GM21825 (cell line): ENCODE measurements around the gene CNFN.

Experiments used
- ATAC-seq: cut with Tn5 transposase; IDR thresholded peaks from one replicate; pipeline ENCODE4 v1.9.1; 2021; ENCODE audit warnings: mild to moderate bottlenecking, moderate library complexity; ENCODE audit not compliant: unreplicated experiment

CNFN gene

DNA sequence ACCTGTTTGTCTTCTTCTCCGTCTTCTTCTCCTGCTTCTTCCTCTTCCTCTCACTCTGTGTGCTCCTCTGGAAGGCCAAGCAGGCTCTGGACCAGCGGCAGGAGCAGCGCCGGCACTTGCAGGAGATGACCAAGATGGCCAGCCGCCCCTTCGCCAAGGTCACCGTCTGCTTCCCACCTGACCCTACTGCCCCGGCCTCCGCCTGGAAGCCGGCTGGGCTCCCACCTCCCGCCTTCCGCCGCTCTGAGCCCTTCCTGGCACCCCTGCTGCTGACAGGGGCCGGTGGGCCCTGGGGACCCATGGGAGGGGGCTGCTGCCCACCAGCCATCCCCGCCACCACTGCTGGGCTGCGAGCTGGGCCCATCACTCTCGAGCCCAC, 13.9 kb downstream of the CNFN start:
- no peak for ATAC-seq

DNA sequence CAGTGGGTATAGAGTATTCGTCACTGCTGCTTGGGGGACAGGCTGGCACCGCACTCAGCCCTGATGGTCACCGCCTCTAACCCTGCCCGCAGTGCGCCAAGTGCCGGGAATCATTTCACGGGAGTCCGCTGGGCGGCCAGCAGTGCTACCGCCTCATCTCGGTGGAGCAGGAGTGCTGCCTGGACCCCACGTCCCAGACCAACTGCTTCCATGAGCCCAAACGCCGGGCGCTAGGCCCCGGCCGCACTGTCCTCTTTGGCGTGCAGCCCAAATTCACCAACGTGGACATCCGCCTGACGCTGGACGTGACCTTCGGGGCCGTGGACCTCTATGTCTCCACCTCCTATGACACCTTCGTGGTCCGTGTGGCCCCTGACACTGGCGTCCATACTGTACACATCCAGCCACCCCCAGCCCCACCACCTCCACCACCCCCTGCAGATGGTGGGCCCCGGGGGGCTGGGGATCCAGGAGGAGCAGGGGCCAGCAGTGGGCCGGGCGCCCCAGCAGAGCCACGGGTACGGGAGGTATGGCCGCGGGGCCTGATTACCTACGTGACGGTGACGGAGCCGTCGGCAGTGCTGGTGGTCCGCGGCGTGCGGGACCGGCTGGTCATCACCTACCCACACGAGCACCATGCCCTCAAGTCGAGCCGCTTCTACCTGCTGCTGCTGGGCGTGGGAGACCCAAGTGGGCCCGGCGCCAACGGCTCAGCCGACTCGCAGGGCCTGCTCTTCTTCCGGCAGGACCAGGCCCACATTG, 14.5 kb downstream of the CNFN start:
- ATAC-seq: no peak

DNA sequence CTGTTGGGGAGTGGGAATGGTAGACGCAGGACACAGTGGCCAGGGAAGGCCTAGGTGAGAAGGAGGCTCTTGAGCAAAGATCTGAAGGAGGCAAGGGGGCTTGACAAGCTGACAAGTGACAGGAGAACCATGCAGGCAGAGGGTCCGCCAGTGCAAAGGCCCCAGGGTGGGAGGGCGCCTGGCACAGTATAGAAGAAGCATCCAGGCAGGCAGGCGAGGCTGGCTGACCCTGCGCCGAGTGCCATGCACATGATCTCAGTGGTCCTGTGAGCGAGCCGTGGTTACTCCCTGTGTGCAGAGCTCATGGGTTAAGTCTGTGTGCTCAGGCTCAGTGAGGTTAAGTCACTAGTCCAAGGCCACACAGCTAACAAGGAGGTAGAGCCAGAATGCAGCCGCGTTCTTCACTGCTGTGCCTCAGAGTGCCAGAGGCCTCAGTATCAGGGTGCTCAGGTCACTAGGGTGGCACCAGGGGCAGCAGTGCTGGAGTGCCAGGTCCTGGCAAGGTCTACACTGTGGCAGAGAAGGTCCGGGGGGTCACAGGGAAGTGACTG, 15.2 kb downstream of the CNFN start:
- no peak for ATAC-seq

DNA sequence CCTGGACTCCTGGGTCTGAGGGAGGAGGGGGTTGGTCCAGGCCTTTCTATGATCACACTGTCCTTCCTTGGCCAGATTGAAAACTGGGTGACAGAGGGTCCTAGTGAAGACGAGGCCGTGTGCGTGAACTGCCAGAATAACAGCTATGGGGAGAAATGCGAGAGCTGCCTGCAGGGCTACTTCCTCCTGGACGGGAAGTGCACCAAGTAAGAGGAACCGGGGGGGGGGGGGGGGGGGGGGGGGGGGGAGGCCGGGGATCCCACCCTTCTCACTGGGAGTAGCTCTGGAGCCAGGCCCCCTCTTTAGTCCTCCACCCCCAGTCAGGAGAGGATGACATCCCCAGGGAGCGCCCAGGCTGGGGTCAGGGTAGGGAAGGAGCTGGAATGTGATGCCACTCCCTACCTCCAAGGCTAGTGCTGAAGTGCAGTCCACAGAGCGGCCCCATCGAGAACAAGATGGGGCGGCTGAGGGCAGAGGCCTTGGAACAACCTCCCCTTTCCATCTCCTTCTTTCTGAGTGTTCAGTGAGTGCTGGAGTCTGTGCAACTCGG, 19.4 kb downstream of the CNFN start:
- no peak for ATAC-seq

DNA sequence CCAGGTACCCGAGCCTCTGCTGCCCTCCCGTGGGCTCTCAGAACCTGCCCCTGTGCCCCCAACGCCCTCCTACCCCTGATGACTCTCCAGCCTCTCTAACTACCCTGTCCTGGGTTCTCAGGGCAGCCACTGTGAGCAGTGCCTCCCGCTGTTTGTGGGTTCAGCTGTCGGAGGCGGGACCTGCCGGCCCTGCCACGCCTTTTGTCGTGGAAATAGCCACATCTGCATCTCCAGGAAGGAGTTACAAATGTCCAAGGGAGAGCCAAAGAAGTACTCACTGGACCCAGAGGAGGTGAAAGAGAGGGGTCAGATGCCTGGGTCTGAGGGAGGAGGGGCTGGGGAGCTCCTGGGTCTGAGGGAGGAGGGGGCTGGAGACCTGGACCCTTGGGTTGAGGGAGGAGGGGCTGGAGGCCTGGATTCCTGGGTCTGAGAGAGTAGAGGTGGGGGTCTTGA, 20.0 kb downstream of the CNFN start:
- ATAC-seq: no peak

DNA sequence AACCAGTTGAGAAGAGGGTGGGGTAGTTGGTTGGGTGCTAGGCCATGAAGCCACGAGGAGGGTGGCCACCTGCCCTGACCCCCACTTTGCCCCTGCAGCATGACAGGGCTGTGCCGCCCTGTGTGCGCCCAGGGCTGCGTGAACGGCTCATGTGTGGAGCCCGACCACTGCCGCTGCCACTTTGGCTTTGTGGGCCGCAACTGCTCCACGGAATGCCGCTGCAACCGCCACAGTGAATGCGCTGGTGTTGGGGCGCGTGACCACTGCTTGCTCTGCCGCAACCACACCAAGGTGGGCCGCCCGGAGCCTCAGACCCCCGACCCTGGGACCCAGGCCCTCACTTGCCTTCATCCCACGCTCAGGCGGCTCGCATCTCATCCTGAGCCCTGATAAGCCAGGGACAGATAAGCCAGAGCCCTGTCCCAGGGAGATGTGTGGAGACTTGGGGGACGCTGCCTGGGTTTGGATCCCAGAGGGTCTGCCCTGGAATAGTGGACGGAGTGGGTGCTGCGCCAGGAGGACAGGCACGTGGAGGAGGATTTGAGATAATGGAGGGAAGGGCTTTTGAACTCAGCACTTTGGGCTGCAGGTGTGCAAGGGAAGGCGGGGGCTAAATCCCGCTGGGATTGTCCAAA, 20.5 kb downstream of the CNFN start:
- ATAC-seq: no peak

DNA sequence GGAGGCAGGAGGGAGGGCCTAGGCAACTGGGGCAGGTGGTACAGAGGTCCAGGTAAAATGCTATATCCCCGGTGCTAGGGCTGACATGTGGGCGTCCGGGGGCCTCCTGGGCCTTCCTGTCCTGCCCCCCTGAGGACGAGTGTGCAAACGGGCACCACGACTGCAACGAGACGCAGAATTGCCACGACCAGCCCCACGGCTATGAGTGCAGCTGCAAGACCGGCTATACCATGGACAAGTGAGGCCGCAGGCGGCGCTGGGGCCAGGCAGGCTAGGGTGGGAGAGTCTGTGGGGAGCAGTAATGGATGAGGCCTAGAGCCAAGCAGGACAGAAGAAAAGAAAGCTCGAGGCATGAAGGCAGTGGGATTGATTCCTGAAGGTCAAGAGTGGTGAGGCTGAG, 21.3 kb downstream of the CNFN start:
- ATAC-seq: no peak

DNA sequence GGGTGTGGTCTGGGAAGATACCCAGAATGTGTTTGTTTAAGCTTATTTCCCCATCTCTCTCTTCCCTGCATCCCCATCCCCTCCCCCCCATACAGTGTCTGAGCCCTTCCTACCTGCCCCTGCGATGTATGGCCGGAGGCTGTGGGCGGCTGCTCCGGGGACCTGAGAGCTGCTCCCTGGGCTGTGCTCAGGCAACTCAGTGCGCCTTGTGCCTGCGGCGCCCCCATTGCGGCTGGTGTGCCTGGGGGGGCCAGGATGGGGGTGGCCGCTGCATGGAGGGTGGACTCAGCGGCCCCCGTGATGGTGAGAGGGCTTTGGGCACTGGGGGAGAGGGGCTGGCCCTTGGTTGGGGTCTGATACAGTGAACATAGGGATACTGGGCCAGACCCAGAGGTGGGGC, 21.7 kb downstream of the CNFN start:
- no peak for ATAC-seq

DNA sequence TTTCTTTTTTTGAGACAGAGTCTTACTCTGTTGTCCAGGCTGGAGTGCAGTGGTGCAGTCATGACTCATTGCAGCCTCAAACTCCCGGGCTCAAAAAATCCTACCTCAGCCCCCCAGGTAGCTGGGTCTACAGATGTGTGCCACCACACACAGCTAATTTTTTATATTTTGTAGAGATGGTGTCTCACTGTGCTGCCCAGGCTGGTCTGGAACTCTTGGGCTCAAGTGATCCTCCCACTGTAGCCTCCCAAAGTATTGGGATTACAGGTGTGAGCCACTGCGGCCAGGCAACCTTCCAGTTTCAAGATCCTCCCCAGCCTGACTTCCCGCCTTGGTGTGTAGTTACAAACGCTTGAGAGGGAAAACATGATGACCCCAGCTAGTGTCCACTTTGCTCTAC, 22.2 kb downstream of the CNFN start:
- no peak for ATAC-seq

DNA sequence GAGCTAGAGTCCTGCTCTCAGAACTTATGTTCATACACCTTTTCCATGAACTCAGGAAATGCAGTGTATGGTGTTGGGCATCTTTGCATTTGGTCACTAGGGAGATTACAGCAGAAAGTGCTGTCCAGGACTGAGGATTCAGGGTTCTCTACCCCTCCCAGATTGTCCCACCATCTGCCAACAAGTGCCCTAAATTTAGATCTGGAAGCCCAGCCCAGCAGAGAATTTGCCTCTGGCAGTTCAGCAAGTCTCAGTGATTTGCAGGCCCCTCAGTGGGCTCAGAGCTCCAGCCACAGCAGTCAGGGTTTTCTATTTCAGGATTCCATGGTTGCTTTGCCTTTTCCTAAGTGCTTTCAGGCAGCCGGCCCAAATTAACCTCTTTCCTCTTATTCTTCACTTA, 23.4 kb downstream of the CNFN start:
- ATAC-seq: no peak

DNA sequence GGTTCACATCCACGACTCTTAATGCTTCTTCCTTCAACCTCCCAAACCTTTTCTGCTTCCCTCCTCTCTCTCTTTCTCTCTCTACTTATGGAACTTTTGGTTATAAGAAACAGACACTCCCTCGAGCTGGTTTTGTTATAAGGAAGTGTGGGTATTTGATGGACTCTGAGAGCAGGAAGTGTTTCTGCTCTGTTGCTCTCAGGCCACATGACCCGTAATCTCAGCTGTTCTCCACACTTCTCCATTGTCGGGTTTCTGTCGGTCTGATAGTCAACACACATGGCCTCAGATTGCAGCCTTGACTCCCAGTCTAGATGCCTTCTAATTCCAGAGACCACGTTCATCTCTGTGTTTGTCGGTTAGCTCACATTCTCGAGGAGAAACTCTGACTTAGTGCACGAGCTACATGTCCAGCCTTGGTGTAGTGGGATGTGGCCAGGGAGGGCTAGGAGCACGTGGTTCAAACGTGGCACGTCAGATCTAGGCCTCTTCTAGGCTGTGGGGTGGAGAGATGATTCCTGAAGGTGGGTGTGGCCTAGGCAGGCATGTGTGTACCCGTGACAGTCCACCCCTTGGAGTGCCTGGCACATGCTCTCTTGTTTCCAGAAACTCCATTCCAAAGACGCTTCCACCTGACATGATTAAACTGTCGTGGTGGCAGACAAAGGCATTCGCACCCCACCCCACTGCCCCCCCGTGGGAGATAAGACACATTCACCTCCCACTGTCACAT, 26.3 kb downstream of the CNFN start:
- no peak for ATAC-seq

DNA sequence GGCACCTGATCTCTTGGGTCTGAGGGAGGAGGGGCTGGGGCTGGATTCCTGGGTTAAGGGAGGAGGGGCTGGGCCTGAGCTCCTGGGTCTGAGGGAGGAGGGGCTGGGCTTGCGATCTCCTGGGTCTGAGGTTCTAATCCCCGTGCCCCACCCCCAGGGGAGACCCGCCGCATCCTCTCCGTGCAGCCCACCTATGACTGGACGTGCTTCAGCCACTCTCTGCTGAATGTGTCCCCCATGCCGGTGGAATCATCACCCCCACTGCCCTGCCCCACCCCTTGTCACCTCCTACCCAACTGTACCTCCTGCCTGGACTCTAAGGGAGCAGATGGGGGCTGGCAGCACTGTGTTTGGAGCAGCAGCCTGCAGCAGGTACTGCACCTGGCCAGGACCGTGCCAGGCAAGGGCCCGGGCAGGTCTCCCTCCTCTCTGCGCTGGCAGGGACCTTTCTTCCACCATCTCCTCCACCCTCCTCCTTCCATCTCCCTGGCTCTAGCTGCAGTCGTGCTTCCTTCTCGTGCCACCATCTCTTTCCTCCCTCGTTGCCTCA, 27.1 kb downstream of the CNFN start:
- ATAC-seq: no peak

DNA sequence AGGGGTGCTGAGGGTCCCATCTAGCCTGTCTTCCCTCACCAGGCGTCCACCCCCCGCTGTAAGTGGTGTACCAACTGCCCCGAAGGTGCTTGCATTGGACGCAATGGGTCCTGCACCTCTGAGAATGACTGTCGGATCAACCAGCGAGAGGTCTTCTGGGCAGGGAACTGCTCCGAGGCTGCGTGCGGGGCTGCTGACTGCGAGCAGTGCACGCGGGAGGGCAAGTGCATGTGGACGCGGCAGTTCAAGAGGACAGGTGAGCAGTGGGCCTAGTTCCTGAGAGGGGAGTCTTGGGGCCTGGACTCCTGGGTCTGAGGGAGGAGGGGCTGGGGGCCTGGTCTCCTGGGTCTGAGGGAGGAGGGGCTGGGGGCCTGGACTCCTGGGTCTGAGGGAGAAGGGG, 27.8 kb downstream of the CNFN start:
- no peak for ATAC-seq

DNA sequence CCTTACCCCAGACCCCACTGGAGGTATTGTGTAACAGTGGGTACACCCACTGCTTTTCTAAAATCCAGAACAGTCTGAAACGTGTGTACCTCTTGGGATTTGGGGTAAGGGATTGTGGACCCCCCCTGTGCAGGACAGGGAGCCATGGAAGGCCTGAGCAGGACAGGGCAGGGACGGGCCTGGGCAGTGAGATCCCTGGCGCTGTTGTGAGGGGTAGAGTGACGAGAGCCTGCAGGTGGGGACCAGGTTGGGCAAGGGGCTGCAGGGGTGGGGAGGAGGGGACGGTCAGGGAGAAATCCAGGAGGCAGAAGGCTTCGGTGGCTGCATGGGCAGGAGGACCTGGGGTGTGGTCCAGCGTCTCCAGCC, 28.6 kb downstream of the CNFN start:
- ATAC-seq: no peak

DNA sequence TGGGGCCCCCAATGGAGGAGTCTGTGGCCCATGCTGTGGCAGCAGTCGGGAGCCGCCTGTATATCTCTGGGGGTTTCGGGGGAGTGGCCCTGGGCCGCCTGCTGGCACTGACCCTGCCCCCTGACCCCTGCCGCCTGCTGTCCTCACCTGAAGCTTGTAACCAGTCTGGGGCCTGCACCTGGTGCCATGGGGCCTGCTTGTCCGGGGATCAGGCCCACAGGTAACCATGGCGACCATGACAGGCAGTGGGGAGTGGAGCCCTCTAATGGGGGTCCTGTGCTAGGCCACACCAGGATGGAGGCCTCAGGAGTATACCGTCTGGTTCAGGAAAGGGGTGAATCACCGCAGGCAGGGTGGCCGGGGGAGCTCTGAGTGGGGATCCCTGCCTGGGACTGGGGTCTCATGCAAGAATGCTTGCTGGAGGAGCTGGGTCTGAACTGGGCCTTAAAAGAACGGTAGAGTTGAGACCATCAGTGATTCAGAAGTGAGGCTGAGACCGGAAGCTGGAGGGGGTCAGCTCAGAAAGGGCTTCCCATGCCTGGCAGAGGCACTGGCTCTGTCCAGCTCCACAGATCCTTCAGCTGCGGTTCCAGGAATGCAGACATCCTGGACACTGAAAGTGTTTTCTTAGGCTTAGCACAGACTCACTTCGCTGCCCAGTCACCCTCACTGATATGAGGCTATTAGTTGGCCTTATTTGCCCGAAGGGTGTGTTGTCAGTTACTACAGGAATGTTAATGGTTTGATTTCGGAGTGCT, 29.1 kb downstream of the CNFN start:
- ATAC-seq: no peak

DNA sequence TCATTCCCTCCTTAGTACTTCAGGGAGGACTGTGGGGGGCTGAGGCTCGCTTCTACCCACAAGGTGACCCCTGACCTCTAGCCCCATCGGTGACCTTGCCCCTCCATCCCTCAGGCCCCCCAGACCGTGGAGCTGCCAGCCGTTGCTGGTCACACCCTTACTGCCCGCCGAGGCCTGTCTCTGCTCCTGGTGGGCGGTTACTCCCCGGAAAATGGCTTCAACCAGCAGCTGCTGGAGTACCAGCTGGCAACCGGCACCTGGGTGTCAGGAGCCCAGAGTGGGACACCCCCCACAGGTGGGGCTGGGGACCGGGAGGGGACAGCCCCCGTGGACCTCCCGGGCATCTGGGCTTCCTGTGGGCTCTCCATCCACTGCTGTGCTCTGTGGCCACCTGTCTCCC, 32.8 kb downstream of the CNFN start:
- ATAC-seq: no peak

DNA sequence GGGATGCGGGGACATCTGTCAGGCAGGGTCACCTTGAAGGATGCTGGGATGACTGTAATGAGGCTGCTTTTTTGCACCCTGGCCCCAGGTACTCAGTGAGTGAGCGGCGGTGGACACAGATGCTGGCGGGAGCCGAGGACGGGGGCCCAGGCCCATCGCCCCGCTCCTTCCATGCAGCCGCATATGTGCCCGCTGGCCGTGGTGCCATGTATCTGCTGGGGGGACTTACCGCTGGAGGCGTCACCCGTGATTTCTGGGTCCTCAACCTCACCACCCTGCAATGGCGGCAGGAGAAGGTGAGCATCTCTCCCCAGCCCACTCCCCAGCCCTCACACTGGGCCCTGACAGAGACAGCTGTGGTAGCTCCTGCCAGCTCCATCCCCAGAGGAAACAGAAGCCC, 33.4 kb downstream of the CNFN start:
- no peak for ATAC-seq

DNA sequence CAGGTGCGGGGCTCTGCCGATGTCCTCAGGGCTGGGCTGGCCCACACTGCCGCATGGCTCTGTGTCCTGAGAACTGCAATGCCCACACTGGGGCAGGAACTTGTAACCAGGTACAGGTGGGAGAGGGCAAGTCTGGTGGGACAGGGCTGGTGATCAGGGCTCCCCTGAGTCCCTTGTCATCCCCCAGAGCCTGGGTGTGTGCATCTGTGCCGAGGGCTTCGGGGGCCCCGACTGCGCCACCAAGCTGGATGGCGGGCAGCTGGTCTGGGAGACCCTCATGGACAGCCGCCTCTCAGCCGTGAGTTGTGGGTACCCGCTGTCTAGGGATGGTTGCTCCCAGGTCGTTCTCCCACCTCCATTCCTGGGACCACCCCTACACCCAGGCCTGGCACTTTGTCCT, 34.2 kb downstream of the CNFN start:
- no peak for ATAC-seq

DNA sequence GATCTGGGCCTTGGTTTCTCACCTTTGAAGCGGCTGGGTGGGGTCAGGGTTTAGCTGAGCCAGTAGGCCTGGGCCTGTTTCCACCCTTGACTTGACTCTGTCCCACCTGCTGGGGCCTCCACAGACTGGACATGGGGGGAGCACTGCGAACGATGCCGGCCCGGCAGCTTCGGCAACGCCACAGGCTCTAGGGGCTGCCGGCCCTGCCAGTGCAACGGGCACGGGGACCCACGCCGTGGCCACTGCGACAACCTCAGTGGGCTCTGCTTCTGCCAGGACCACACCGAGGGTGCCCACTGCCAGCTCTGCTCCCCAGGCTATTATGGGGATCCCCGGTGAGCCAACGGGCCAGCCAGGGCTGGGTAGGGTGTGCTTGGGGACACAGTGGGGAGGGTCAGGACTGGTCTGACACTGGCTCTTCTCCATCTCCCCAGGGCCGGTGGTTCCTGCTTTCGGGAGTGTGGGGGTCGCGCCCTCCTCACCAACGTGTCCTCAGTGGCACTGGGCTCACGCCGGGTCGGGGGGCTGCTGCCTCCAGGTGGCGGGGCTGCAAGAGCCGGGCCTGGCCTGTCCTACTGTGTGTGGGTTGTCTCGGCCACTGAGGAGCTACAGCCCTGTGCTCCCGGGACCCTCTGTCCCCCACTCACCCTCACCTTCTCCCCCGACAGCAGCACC, 36.6 kb downstream of the CNFN start:
- ATAC-seq: no peak
